Measurements from ENCODE around the gene HS6ST3.

Gene HS6ST3

GRCh38 chr13:96179309-96179708, 89.4 kb downstream of the HS6ST3 start:
- no peak for TF ChIP-seq CTCF (IDR thresholded peaks at IDR 0.05; ENCODE audit: poor library complexity, severe bottlenecking)
- DNase-seq (ENCODE audit: low spot score) (no peak), ATAC-seq (ENCODE audit: low read depth) (no peak)
- H3K4me1 ChIP-seq (ENCODE audit: insufficient read depth, poor library complexity, severe bottlenecking), result no peaks in the 10 kb centered on the region
- no peaks in the 10 kb centered on the region for H3K36me3 ChIP-seq (ENCODE audit: low read depth)
- H3K27ac ChIP-seq (ENCODE audit: poor library complexity, severe bottlenecking), result no peak overlapping the region
- H3K4me3 ChIP-seq (ENCODE audit: severe bottlenecking), result no peak overlapping the region
- H3K27me3 ChIP-seq (ENCODE audit: insufficient read depth, poor library complexity, severe bottlenecking), result no peaks in the 10 kb centered on the region
- H3K9me3 ChIP-seq (ENCODE audit: severe bottlenecking), result no peaks in the 10 kb centered on the region

GRCh38 chr13:96181911-96182310, 92.0 kb downstream of the HS6ST3 start:
- no peak for DNase-seq (ENCODE audit: low spot score)
- no peaks in the 10 kb centered on the region for H3K36me3 ChIP-seq (ENCODE audit: low read depth)
- no peaks in the 10 kb centered on the region for H3K27me3 ChIP-seq (ENCODE audit: insufficient read depth, poor library complexity, severe bottlenecking)
- H3K4me1 ChIP-seq (ENCODE audit: insufficient read depth, poor library complexity, severe bottlenecking), result no peaks in the 10 kb centered on the region
- H3K27ac ChIP-seq (ENCODE audit: poor library complexity, severe bottlenecking), result no peak overlapping the region
- no peak for TF ChIP-seq CTCF (IDR thresholded peaks at IDR 0.05; ENCODE audit: poor library complexity, severe bottlenecking)
- no peaks in the 10 kb centered on the region for H3K9me3 ChIP-seq (ENCODE audit: severe bottlenecking)
- no peak for ATAC-seq (ENCODE audit: low read depth)
- H3K4me3 ChIP-seq (ENCODE audit: severe bottlenecking), result no peak overlapping the region

GRCh38 chr13:96185818-96186217, 95.9 kb downstream of the HS6ST3 start:
- ATAC-seq (ENCODE audit: low read depth) (no peak), DNase-seq (ENCODE audit: low spot score) (no peak)
- no peaks in the 10 kb centered on the region for H3K27me3 ChIP-seq (ENCODE audit: insufficient read depth, poor library complexity, severe bottlenecking)
- H3K4me1 ChIP-seq (ENCODE audit: insufficient read depth, poor library complexity, severe bottlenecking), result no peaks in the 10 kb centered on the region
- no peak overlapping the region for H3K4me3 ChIP-seq (ENCODE audit: severe bottlenecking)
- H3K36me3 ChIP-seq (ENCODE audit: low read depth), result no peaks in the 10 kb centered on the region
- no peak overlapping the region for H3K27ac ChIP-seq (ENCODE audit: poor library complexity, severe bottlenecking)
- no peaks in the 10 kb centered on the region for H3K9me3 ChIP-seq (ENCODE audit: severe bottlenecking)
- no peak for TF ChIP-seq CTCF (IDR thresholded peaks at IDR 0.05; ENCODE audit: poor library complexity, severe bottlenecking)

GRCh38 chr13:96191367-96191766, 101.5 kb downstream of the HS6ST3 start:
- no peak overlapping the region for H3K4me3 ChIP-seq (ENCODE audit: severe bottlenecking)
- no peaks in the 10 kb centered on the region for H3K27me3 ChIP-seq (ENCODE audit: insufficient read depth, poor library complexity, severe bottlenecking)
- H3K9me3 ChIP-seq (ENCODE audit: severe bottlenecking), result no peaks in the 10 kb centered on the region
- no peaks in the 10 kb centered on the region for H3K36me3 ChIP-seq (ENCODE audit: low read depth)
- no peaks in the 10 kb centered on the region for H3K4me1 ChIP-seq (ENCODE audit: insufficient read depth, poor library complexity, severe bottlenecking)
- ATAC-seq (ENCODE audit: low read depth), result no peak
- no peak for TF ChIP-seq CTCF (IDR thresholded peaks at IDR 0.05; ENCODE audit: poor library complexity, severe bottlenecking)
- no peak overlapping the region for H3K27ac ChIP-seq (ENCODE audit: poor library complexity, severe bottlenecking)
- DNase-seq (ENCODE audit: low spot score), result no peak

- Histone ChIP-seq H3K27me3 (ENCODE audit: insufficient read depth, poor library complexity, severe bottlenecking) (no peaks in the 10 kb centered on the region), H3K27ac (ENCODE audit: poor library complexity, severe bottlenecking) (no peak overlapping the region), H3K4me3 (ENCODE audit: severe bottlenecking) (no peak overlapping the region), H3K4me1 (ENCODE audit: insufficient read depth, poor library complexity, severe bottlenecking) (no peaks in the 10 kb centered on the region), H3K9me3 (ENCODE audit: severe bottlenecking) (no peaks in the 10 kb centered on the region), H3K36me3 (ENCODE audit: low read depth) (no peaks in the 10 kb centered on the region)
- ATAC-seq (ENCODE audit: low read depth) (no peak), DNase-seq (ENCODE audit: low spot score) (no peak)
- TF ChIP-seq CTCF (IDR thresholded peaks at IDR 0.05; ENCODE audit: poor library complexity, severe bottlenecking), result no peak
Observed at GRCh38 chr13:96193728-96194310, 103.9 kb downstream of the HS6ST3 start.
